Suprapubic skin (tissue), 3 donors: ENCODE data around the gene KBTBD2.

Experiments
- POLR2A ChIP-seq, 2 donors: fragments of 450-650 bp; IDR thresholded peaks; one replicate each; pipeline ENCODE4 v1.6.1; 2017; ENCODE audit warnings: antibody characterized with exemption in 2 of 2, mild to moderate bottlenecking in 2 of 2, moderate library complexity in 2 of 2
- TF ChIP-seq, protein P1 (sequence below), 2 donors: fragments of 200-600 bp in 1 of 2; fragments of 450-650 bp in 1 of 2; sonication (generic) in 1 of 2; IDR thresholded peaks; one replicate each; pipeline ENCODE4 v1.5.1; 2016 to 2019; ENCODE audit warnings: antibody characterized with exemption in 2 of 2, mild to moderate bottlenecking in 1 of 2, moderate library complexity in 1 of 2

DNA sequence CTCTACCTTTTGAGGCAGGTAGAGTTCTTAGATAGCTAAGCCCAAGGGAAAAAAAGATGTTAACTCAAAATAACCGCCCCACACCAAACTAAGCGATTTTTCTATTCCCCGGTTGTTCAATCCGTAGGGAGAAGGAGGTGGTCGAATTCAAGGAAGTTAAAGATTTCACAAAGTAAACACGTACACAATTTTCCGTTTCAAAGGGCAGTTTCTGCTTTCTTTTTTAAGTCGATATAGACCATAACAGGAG is 842 bp downstream of the KBTBD2 start:
- TF ChIP-seq, protein P1, sequence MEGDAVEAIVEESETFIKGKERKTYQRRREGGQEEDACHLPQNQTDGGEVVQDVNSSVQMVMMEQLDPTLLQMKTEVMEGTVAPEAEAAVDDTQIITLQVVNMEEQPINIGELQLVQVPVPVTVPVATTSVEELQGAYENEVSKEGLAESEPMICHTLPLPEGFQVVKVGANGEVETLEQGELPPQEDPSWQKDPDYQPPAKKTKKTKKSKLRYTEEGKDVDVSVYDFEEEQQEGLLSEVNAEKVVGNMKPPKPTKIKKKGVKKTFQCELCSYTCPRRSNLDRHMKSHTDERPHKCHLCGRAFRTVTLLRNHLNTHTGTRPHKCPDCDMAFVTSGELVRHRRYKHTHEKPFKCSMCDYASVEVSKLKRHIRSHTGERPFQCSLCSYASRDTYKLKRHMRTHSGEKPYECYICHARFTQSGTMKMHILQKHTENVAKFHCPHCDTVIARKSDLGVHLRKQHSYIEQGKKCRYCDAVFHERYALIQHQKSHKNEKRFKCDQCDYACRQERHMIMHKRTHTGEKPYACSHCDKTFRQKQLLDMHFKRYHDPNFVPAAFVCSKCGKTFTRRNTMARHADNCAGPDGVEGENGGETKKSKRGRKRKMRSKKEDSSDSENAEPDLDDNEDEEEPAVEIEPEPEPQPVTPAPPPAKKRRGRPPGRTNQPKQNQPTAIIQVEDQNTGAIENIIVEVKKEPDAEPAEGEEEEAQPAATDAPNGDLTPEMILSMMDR (IDR thresholded peaks at IDR 0.05) = no peak
- TF ChIP-seq POLR2A (IDR thresholded peaks at IDR 0.05) = no peak
